Measurements from ENCODE around the gene GNPTAB. TPM values are rescaled to one million over a fixed set of nuclear protein-coding genes. Genes with fewer than 3 reads are reported as not detected.
"Not testable (repeated sequence)": the region's sequence is repeated elsewhere in the genome, so short reads cannot be mapped to it uniquely, and the experiment has no call there.

Gene GNPTAB
- total RNA-seq, 1 experiment from 2014 or later, result 14.8 TPM

- TF ChIP-seq CTCF (IDR thresholded peaks at IDR 0.05; ENCODE audit: unreplicated experiment), result no peak
- no peaks in the 10 kb centered on the region for H3K36me3 Mint-ChIP-seq (ENCODE audit: insufficient read depth, unreplicated experiment)
- intact Hi-C loops (cut with micrococcal nuclease), result no loop called here
- H3K27ac Mint-ChIP-seq (ENCODE audit: low read depth, unreplicated experiment), result no peak overlapping the region
- DNase-seq (ENCODE audit: unreplicated experiment), result no peak
- no peak overlapping the region for H3K4me3 Mint-ChIP-seq (ENCODE audit: unreplicated experiment)
- no peaks in the 10 kb centered on the region for H3K27me3 Mint-ChIP-seq (ENCODE audit: insufficient read depth, unreplicated experiment)
- no peaks in the 10 kb centered on the region for H3K9me3 Mint-ChIP-seq (ENCODE audit: unreplicated experiment)
- BruUV-seq (replicated peaks), result no TSS peak
- CTCF ChIA-PET, result interaction anchor here (0.6 to 3.7 kb wide), 4 partner anchors 10 to 52 kb away, joined by 3 to 14 read pairs (median 6); no protein-coding TSS in a partner anchor
- POLR2A ChIA-PET, result interaction anchor here (1.1 to 1.5 kb wide), 2 partner anchors 43 to 48 kb away, joined by 3 to 5 read pairs; no protein-coding TSS in a partner anchor
- peaks cover 16% of the 10 kb centered on the region for H3K4me1 Mint-ChIP-seq (ENCODE audit: insufficient read depth, unreplicated experiment)
Observed at GRCh38 chr12:101824831-101825230, 5.9 kb downstream of the GNPTAB start.

DNA sequence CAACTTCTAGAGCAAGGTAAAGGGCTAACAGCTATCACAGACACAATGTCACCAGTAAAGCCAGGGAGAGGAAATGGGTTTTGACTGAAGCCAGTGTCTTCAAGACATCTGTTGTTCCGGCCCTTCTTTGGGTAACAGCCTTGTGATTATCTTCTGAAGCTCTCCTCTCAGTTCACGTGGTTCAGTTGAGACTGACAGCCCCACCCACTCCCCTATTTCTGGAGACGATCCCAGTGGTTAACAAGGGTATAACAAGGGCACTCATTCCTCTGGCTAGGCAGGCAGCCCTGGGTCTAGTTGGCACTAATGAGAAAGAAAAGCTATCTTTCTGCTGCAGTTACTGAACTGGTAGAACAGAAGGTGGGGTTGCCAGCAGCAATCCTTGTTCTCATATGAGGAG, 6.9 kb downstream of the GNPTAB start:
- peak; percentile 65 for DNase-seq (ENCODE audit: unreplicated experiment)
- no TSS peak for BruUV-seq (replicated peaks)

DNA sequence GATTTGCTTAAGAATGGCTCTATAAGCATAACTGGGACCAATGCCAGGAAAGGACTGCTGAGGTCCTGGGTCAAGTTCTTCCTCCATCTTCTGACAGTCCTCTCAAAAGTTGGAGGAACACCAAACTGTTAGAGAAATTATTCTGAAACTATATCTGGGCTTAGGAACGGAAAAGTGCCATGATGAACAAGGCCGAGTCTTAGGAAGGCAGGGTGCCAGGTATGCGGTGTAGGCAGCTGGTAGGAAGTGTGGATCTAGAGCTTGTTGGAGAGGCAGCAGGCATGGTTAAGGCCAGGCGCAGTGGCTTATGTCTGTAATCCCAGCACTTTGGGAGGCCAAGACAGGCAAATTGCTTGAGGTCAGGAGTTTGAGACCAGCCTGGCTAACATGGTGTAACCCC, 7.7 kb downstream of the GNPTAB start:
- no peak for DNase-seq (ENCODE audit: unreplicated experiment)
- TF ChIP-seq CTCF (IDR thresholded peaks at IDR 0.05; ENCODE audit: unreplicated experiment), result no peak
- Mint-ChIP-seq H3K27ac (ENCODE audit: low read depth, unreplicated experiment) (no peak overlapping the region), H3K4me3 (ENCODE audit: unreplicated experiment) (no peak overlapping the region), H3K36me3 (ENCODE audit: insufficient read depth, unreplicated experiment) (peaks cover 2% of the 10 kb centered on the region), H3K4me1 (ENCODE audit: insufficient read depth, unreplicated experiment) (peaks cover 5% of the 10 kb centered on the region), H3K27me3 (ENCODE audit: insufficient read depth, unreplicated experiment) (no peaks in the 10 kb centered on the region), H3K9me3 (ENCODE audit: unreplicated experiment) (no peaks in the 10 kb centered on the region)
- POLR2A ChIA-PET, result no interaction called here
- intact Hi-C loops (cut with micrococcal nuclease), result no loop called here
- no TSS peak for BruUV-seq (replicated peaks)
- CTCF ChIA-PET, result interaction anchor here (0.6 to 3.7 kb wide), 8 partner anchors 8 to 50 kb away, joined by 3 to 14 read pairs (median 4); no protein-coding TSS in a partner anchor

More for the DNA sequence above, 6.9 kb downstream of the GNPTAB start:
- Mint-ChIP-seq H3K9me3 (ENCODE audit: unreplicated experiment) (no peaks in the 10 kb centered on the region), H3K4me1 (ENCODE audit: insufficient read depth, unreplicated experiment) (peaks cover 8% of the 10 kb centered on the region), H3K27ac (ENCODE audit: low read depth, unreplicated experiment) (no peak overlapping the region), H3K4me3 (ENCODE audit: unreplicated experiment) (no peak overlapping the region), H3K36me3 (ENCODE audit: insufficient read depth, unreplicated experiment) (no peaks in the 10 kb centered on the region), H3K27me3 (ENCODE audit: insufficient read depth, unreplicated experiment) (no peaks in the 10 kb centered on the region)
- ChIA-PET CTCF (interaction anchor here (0.8 to 3.7 kb wide), 11 partner anchors 8 to 939 kb away, joined by 3 to 14 read pairs (median 4); no protein-coding TSS in a partner anchor), POLR2A (interaction anchor here (0.6 to 1.5 kb wide), 2 partner anchors 31 to 47 kb away, joined by 3 to 5 read pairs; no protein-coding TSS in a partner anchor)
- intact Hi-C loops (cut with micrococcal nuclease), result no loop called here
- no peak for TF ChIP-seq CTCF (IDR thresholded peaks at IDR 0.05; ENCODE audit: unreplicated experiment)

- DNase-seq (ENCODE audit: unreplicated experiment), result no peak
- Mint-ChIP-seq H3K4me3 (ENCODE audit: unreplicated experiment) (no peak overlapping the region), H3K27ac (ENCODE audit: low read depth, unreplicated experiment) (no peak overlapping the region), H3K27me3 (ENCODE audit: insufficient read depth, unreplicated experiment) (no peaks in the 10 kb centered on the region), H3K9me3 (ENCODE audit: unreplicated experiment) (no peaks in the 10 kb centered on the region), H3K4me1 (ENCODE audit: insufficient read depth, unreplicated experiment) (no peaks in the 10 kb centered on the region), H3K36me3 (ENCODE audit: insufficient read depth, unreplicated experiment) (peaks cover 12% of the 10 kb centered on the region)
- BruUV-seq (replicated peaks), result no TSS peak
- intact Hi-C loops (cut with micrococcal nuclease), result no loop called here
- ChIA-PET CTCF (interaction anchor here (0.6 to 3.0 kb wide), 4 partner anchors 9 to 214 kb away, joined by 3 to 14 read pairs (median 3); no protein-coding TSS in a partner anchor), POLR2A (interaction anchor here (0.7 kb wide), 1 partner anchor 9 kb away, joined by 3 read pairs; no protein-coding TSS in a partner anchor)
- TF ChIP-seq CTCF (IDR thresholded peaks at IDR 0.05; ENCODE audit: unreplicated experiment), result no peak
Observed at GRCh38 chr12:101819467-101819866, 11.3 kb downstream of the GNPTAB start.

DNA sequence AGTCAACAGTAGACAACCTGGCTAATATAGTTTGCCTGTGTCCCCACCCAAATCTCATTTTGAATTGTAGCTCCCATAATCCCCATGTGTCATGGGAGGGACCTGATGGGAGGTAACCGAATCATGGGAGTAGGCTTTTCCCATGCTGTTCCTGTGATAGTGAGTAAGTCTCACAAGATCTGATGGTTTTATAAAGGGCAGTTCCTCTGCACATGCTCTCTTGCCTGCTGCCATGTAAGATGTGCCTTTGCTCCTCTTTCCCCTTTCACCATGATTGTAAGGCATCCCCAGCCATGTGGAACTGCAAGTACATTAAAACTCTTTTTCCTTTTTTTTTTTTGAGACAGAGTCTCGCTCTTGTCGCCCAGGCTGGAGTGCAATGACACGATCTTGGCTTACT, 12.1 kb downstream of the GNPTAB start:
- intact Hi-C loops (cut with micrococcal nuclease), result not testable (repeated sequence)

More for the DNA sequence above, 12.1 kb downstream of the GNPTAB start:
- H3K4me1 Mint-ChIP-seq (ENCODE audit: insufficient read depth, unreplicated experiment); H3K9me3 Mint-ChIP-seq (ENCODE audit: unreplicated experiment); H3K27me3 Mint-ChIP-seq (ENCODE audit: insufficient read depth, unreplicated experiment); H3K27ac Mint-ChIP-seq (ENCODE audit: low read depth, unreplicated experiment); POLR2A ChIA-PET; BruUV-seq (replicated peaks); H3K4me3 Mint-ChIP-seq (ENCODE audit: unreplicated experiment); DNase-seq (ENCODE audit: unreplicated experiment): not testable (repeated sequence)
- peaks cover 12% of the 10 kb centered on the region for H3K36me3 Mint-ChIP-seq (ENCODE audit: insufficient read depth, unreplicated experiment)
- CTCF ChIA-PET, result interaction anchor here (0.6 to 3.0 kb wide), 7 partner anchors 8 to 1386 kb away, joined by 3 to 14 read pairs (median 7); partner anchors contain the start of gene GNPTAB
